GM19452 (cell line): Measurements from ENCODE around the gene CRISPLD2.

Source experiments
- ATAC-seq: cut with Tn5 transposase; IDR thresholded peaks from one replicate; pipeline ENCODE4 v1.9.1; 2021; ENCODE audit not compliant: unreplicated experiment

Gene CRISPLD2

GRCh38 chr16:84795329-84796053, 24.3 kb upstream of the CRISPLD2 start:
- no peak for ATAC-seq

- ATAC-seq, result no peak
These were observed 19.4 kb upstream of the CRISPLD2 start for GRCh38 chr16:84800158-84800978.

DNA sequence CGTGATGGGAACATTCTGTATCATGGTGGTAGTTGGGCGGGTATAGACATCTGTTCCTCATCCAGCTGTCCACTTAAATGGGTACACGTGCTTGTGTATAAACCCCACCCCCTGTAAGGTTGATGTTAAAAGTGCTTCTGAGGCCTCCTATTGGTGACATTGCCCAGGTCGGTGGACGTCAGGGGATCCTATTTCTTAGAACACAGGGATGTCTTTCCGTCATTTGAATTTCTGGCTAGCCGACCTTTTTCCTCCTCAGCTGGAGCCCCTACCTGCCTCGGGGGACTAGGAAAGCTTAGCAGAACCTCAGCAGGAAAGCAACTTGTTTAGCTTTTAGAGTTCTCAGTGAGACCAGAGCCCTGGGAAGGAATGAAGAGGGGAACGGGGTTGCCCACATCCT, 16.6 kb upstream of the CRISPLD2 start:
- ATAC-seq, result no peak

GRCh38 chr16:84804326-84804725, 15.5 kb upstream of the CRISPLD2 start:
- ATAC-seq, result no peak

DNA sequence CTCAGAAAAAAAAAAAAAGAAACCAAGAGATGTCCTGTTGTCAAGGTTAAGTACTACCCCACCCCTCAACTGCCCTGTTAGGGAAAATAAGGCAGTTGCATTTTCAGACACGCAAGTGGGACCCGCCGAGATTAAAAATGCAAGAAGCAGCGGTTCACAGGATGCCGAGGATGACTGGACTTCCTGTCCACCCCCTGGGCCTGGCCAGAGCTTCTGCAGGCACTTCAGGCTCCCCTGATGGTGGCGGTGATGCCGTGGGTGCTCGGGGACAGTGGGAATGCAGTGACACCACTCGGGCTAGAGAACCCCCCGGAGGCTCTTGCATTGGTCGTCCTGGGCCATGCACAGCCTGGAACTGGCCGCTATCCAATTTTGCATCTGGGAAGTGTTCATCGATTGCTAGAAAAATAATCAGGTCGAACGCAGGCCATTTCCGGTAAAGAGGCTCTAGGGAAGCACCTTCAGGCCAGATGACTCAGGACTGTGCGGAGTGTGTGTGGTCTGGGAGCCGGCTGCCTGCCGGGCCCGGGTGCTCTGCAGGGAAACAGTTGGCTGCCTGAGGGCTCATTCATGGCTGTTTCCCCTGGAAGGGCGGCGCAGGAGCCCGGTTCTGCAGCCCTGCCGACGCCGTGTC, 13.4 kb upstream of the CRISPLD2 start:
- no peak for ATAC-seq

- no peak for ATAC-seq
These were observed 12.9 kb upstream of the CRISPLD2 start for GRCh38 chr16:84806890-84807258.

DNA sequence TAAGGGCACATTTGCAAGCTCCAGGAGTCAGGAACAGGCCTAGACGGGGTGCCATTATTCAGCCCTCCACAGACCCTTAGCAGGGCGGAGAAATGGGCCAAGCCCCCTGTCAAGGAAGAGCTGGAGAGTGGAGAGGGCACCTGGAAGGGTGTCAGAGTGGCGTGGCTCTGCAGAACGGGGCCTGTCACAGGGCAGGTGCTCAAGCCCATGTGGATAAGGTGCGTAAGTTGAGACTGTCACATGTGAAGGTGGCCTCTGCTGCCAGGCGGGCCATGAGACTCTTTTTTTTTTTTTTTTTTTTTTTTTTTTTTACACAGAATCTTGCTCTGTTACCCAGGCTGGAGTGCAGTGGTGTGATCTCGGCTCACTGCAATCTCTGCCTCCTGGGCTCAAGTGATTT, 12.0 kb upstream of the CRISPLD2 start:
- no peak for ATAC-seq

DNA sequence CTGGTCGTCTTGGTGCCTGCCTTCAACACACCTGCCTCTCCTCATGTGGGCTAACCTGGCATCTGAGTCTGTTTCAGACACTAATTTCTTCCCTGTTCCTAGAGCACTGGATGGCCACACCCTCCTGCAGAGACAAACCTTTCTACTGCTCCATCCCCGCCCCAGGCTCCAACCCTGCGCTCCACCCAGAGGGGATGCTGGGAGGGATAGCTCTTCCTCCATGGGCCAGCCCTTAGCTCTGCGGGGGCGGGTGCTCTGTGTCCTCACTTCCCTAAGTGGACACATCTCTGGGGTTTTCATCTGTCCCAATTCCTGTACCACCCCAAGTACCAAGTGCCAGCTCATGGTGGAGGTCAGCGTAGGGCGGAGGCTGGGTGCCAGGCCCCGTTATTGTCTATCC, 11.0 kb upstream of the CRISPLD2 start:
- ATAC-seq, result no peak

- ATAC-seq, result no peak
These were observed 9.1 kb upstream of the CRISPLD2 start for GRCh38 chr16:84810518-84811273.

GRCh38 chr16:84811529-84811928, 8.3 kb upstream of the CRISPLD2 start:
- ATAC-seq, result no peak

GRCh38 chr16:84813141-84813934, 6.4 kb upstream of the CRISPLD2 start:
- ATAC-seq, result no peak

GRCh38 chr16:84815462-84815861, 4.3 kb upstream of the CRISPLD2 start:
- no peak for ATAC-seq

GRCh38 chr16:84816023-84816422, 3.8 kb upstream of the CRISPLD2 start:
- no peak for ATAC-seq

DNA sequence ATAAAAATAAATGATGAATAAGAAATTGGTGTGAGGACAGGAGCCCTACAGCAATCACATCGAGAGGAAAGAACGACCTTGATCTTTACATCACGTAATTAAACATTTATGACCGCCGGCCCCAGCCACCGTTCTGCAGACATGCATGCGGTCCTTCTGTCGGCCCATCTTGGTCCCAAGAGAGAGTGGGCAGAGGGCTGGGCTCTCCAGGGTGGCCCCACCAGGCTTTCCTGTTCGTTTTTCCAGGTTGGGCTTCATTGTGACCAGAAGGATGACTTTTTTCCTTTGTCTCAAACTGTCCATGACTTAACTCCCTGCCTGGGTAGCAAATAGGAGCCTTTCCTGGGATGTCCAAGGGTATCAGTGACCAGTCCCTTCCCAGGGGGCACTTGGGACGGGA, 3.3 kb upstream of the CRISPLD2 start:
- no peak for ATAC-seq

DNA sequence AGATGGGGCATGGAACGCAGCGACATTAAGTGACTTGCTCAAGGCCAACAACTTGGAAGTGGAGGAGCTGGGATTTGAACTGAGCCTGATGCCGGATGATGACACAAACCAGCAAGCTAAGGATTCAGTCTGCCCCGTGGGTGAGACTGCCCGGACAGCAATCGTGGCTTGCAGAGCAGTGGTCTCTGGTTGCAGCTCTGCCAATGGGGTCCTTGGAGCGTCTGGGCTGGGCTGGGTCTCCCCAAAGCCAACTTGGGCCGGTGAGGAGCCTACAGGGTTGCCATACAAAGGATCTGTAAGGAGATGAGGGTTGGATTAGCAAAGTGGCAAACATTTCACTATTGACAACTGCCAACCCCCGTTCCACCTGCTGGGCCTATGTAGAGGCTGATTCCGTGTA, 2.6 kb upstream of the CRISPLD2 start:
- ATAC-seq, result no peak

GRCh38 chr16:84817613-84818012, 2.2 kb upstream of the CRISPLD2 start:
- no peak for ATAC-seq

GRCh38 chr16:84818133-84818532, 1.7 kb upstream of the CRISPLD2 start:
- ATAC-seq, result no peak

DNA sequence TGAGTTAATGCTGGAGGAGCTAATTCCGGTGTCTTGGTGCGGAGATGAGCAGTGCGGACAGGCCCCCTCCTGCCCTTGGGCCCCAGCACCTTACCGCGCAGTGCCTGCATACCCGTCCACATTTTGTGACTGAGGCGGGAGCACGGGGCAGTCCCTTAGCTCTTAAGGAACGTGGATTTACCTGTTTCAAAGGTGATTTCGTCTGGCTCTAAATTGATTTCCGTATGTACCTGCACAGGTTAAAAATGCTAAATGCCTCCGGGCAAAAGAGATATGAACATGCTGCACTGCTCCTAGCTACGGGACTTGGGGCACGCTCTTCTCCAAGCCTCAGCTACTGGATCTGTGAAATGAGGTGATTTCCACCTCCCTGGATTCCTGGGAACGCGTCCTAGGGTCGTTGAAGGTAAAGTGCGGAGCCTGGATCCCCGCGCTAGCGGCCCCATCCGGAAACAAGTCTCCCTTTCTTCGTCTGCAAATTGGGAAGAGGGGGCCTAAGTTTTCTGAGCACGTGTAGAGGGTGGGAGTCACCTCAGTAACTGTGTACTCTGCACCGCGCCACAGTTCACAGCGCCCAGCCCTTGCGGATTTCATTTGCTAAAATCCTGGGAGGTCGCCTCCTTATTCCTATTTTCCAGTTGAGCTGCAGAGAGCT, 669 bp upstream of the CRISPLD2 start:
- ATAC-seq, result no peak

DNA sequence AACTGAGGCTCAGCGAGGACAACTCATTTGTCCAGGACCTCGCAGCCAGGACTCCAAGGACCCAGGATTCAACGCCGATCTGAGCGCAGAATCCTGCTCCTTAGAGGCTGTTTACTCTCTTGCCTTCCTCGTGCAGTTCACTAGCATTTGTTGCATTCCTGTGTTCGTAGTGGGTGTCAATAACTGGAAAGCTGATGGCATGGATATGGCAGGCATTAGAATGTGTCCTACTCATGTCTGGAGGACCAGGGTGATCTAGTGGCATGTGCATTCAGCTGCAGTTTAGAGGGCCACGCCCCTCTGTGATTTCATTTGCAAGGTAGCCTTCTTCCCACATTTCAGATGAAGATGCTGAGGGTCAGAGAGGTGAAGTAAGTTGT, 510 bp downstream of the CRISPLD2 start:
- no peak for ATAC-seq

- ATAC-seq, result no peak
These were observed 986 bp downstream of the CRISPLD2 start for GRCh38 chr16:84820771-84821170.
